SK-N-SH (cell line): Measurements from ENCODE around the gene RBSN. TPM values are rescaled to one million over a fixed set of nuclear protein-coding genes. Genes with fewer than 3 reads are reported as not detected.

ENCODE experiments used
- CTCF ChIA-PET: fragments of 300-600, 350-600 bp; formaldehyde crosslinking; extraction: SDS; loops from one replicate; lab custom pipeline; 2021; lab: Yijun Ruan, JAX
- POLR2A ChIA-PET: fragments of 350-600 bp; sonication (Branson Sonifier 250); formaldehyde crosslinking; extraction: SDS; loops from one replicate; lab custom pipeline; 2020; ENCODE audit warnings: antibody characterized with exemption, inconsistent platforms; lab: Yijun Ruan, JAX
- DNase-seq: peaks from one replicate; pipeline ENCODE4 v3.0.0; 2012
- H2AFZ ChIP-seq: fragments of 200-600 bp; sonication (generic); 2 replicates; pipeline ENCODE4 v1.8.1; 2016; ENCODE audit warnings: antibody characterized with exemption, mild to moderate bottlenecking, low read depth
- H3F3A ChIP-seq: fragments of 200-600 bp; sonication (generic); replicated peaks from 2 replicates; pipeline ENCODE3; 2016; ENCODE audit warnings: antibody characterized with exemption, mild to moderate bottlenecking; ENCODE audit not compliant: insufficient read depth
- H3K27ac ChIP-seq, 2 experiments: fragments of 200-500 bp in 1 of 2; fragments of 200-600 bp in 1 of 2; sonication (Bioruptor generic) in 1 of 2; sonication (generic), shearing (Covaris generic) in 1 of 2; 2 replicates each; pipeline versions ENCODE4 v1.5.1 to v1.6.1; 2014 to 2016; ENCODE audit warnings: low read depth in 2 of 2, inconsistent platforms in 1 of 2, low read length in 1 of 2, mild to moderate bottlenecking in 1 of 2, mixed read lengths in 1 of 2
- H3K27me3 ChIP-seq: fragments of 200-600 bp; sonication (generic), shearing (Covaris generic); 2 replicates; pipeline ENCODE4 v1.6.1; 2016; ENCODE audit warnings: mixed run types; ENCODE audit not compliant: insufficient read depth
- H3K36me3 ChIP-seq, 2 experiments: fragments of 200-500 bp in 1 of 2; fragments of 200-600 bp in 1 of 2; sonication (Bioruptor generic) in 1 of 2; sonication (generic) in 1 of 2; replicated peaks in 1 of 2; 2 replicates each; pipeline versions ENCODE3 to v1.5.1; 2014 to 2016; ENCODE audit warnings: low read length in 1 of 2, mild to moderate bottlenecking in 1 of 2; ENCODE audit not compliant: insufficient read depth in 2 of 2, control insufficient read depth in 1 of 2
- H3K4me1 ChIP-seq, 2 experiments: fragments of 200-500 bp in 1 of 2; fragments of 200-600 bp in 1 of 2; sonication (Bioruptor generic) in 1 of 2; sonication (generic), shearing (Covaris generic) in 1 of 2; 2 replicates each; pipeline versions ENCODE4 v1.5.1 to v1.6.1; 2014 to 2016; ENCODE audit warnings: low read depth in 1 of 2, low read length in 1 of 2, mixed run types in 1 of 2; ENCODE audit not compliant: insufficient read depth in 2 of 2, control insufficient read depth in 1 of 2
- H3K4me2 ChIP-seq: fragments of 200-600 bp; sonication (generic), shearing (Covaris generic); 2 replicates; pipeline ENCODE4 v1.6.1; 2017; ENCODE audit warnings: mixed run types
- H3K4me3 ChIP-seq, 2 experiments: fragments of 200-500 bp in 1 of 2; fragments of 200-600 bp in 1 of 2; sonication (Bioruptor generic) in 1 of 2; sonication (generic), shearing (Covaris generic) in 1 of 2; 2 replicates each; pipeline versions ENCODE4 v1.5.1 to v1.8.1; 2014 to 2016; ENCODE audit warnings: low read depth in 2 of 2, inconsistent platforms in 1 of 2, low read length in 1 of 2, mild to moderate bottlenecking in 1 of 2, mixed read lengths in 1 of 2, moderate library complexity in 1 of 2
- H3K79me2 ChIP-seq: fragments of 200-600 bp; sonication (generic); 2 replicates; pipeline ENCODE4 v1.8.1; 2017; ENCODE audit warnings: mild to moderate bottlenecking; ENCODE audit not compliant: insufficient read depth
- H3K9ac ChIP-seq: fragments of 200-600 bp; sonication (generic); 2 replicates; pipeline ENCODE4 v1.6.1; 2017; ENCODE audit warnings: mixed run types
- H3K9me2 ChIP-seq: fragments of 200-600 bp; sonication (generic); 2 replicates; pipeline ENCODE4 v1.6.1; 2017; ENCODE audit warnings: mixed run types
- H3K9me3 ChIP-seq: fragments of 200-600 bp; sonication (generic); 2 replicates; pipeline ENCODE4 v1.6.1; 2017; ENCODE audit warnings: mixed run types, mild to moderate bottlenecking, moderate library complexity
- H4K20me1 ChIP-seq: fragments of 200-600 bp; sonication (generic); 2 replicates; pipeline ENCODE4 v1.6.1; 2017; ENCODE audit warnings: mild to moderate bottlenecking, mixed run types; ENCODE audit not compliant: insufficient read depth
- ELF1 ChIP-seq: IDR thresholded peaks from 2 replicates; pipeline ENCODE4 v1.4.0; 2012
- EP300 ChIP-seq, 2 experiments: IDR thresholded peaks; 2 replicates each; pipeline versions ENCODE4 v1.4.0 to v1.6.1; 2012; ENCODE audit warnings: borderline replicate concordance in 1 of 2, low read depth in 1 of 2, low read length in 1 of 2
- EZH2phosphoT487 ChIP-seq: fragments of 200-600 bp; sonication (generic); IDR thresholded peaks from 2 replicates; pipeline ENCODE4 v1.6.1; 2017; ENCODE audit warnings: low read depth, mixed run types, mild to moderate bottlenecking, antibody characterized with exemption, moderate library complexity, borderline replicate concordance
- FOXJ3 ChIP-seq: sonication (generic); formaldehyde crosslinking; IDR thresholded peaks from 2 replicates; pipeline ENCODE4 v1.5.1; 2020; ENCODE audit warnings: mild to moderate bottlenecking, missing genetic modification reagents
- FOXM1 ChIP-seq: IDR thresholded peaks from 2 replicates; pipeline ENCODE4 v1.4.0; 2012; ENCODE audit warnings: low read depth, mild to moderate bottlenecking
- GABPA ChIP-seq: IDR thresholded peaks from 2 replicates; pipeline ENCODE4 v1.4.0; 2012; ENCODE audit warnings: low read depth, mild to moderate bottlenecking
- JUND ChIP-seq: IDR thresholded peaks from 2 replicates; pipeline ENCODE4 v1.4.0; 2012
- MXI1 ChIP-seq: IDR thresholded peaks from 2 replicates; pipeline ENCODE4 v1.6.1; 2012; ENCODE audit warnings: mild to moderate bottlenecking, low read depth, low read length, improper control_type of control experiment
- PBX3 ChIP-seq: IDR thresholded peaks from 2 replicates; pipeline ENCODE4; 2012
- RAD21 ChIP-seq: IDR thresholded peaks from 2 replicates; pipeline ENCODE4 v1.6.1; 2012; ENCODE audit warnings: mild to moderate bottlenecking, low read length
- RCOR1 ChIP-seq: fragments of 150-350 bp; IDR thresholded peaks from 2 replicates; pipeline ENCODE4 v1.6.1; 2017; ENCODE audit warnings: antibody characterized with exemption, low read length
- RXRA ChIP-seq: IDR thresholded peaks from 2 replicates; pipeline ENCODE4 v1.4.0; 2012; ENCODE audit warnings: low read depth, mild to moderate bottlenecking, borderline replicate concordance
- SIN3A ChIP-seq: IDR thresholded peaks from 2 replicates; pipeline ENCODE4 v1.6.1; 2012; ENCODE audit warnings: low read depth, mild to moderate bottlenecking, low read length, moderate library complexity, borderline replicate concordance
- SMC3 ChIP-seq: IDR thresholded peaks from 2 replicates; pipeline ENCODE4 v1.6.1; 2012; ENCODE audit warnings: low read depth, low read length, improper control_type of control experiment
- TAF1 ChIP-seq: IDR thresholded peaks from 2 replicates; pipeline ENCODE4 v1.6.1; 2012; ENCODE audit warnings: low read depth, mild to moderate bottlenecking, low read length, moderate library complexity, borderline replicate concordance
- TCF12 ChIP-seq: IDR thresholded peaks from 2 replicates; pipeline ENCODE4 v1.4.0; 2012
- USF1 ChIP-seq: IDR thresholded peaks from 2 replicates; pipeline ENCODE4 v1.4.0; 2012; ENCODE audit warnings: low read depth, borderline replicate concordance
- YY1 ChIP-seq: IDR thresholded peaks from 2 replicates; pipeline ENCODE4 v1.4.0; 2012; ENCODE audit warnings: low read depth, mild to moderate bottlenecking
- WGBS: methylation state at CpG from one replicate; pipeline ENCODE4 v1.1.6; 2017; ENCODE audit warnings: low lambda C conversion rate; 5-methylcytosine and 5-hydroxymethylcytosine counted together
- polyA plus RNA-seq, 3 experiments: library from polyadenylated mRNA; depleted of rRNA; stranded (reverse); fragments of >200 nt; gene quantifications; 2 replicates each; pipeline ENCODE4 v1.2.3, GENCODE V29; 2012
- TF ChIP-seq, protein P1 (sequence below): fragments of 150-350 bp; IDR thresholded peaks from 2 replicates; pipeline ENCODE4 v1.6.1; 2016; ENCODE audit warnings: mild to moderate bottlenecking, low read depth, low read length
- TF ChIP-seq, protein P2 (sequence below): IDR thresholded peaks from 2 replicates; pipeline ENCODE4 v1.4.0; 2012; ENCODE audit warnings: low read depth, borderline replicate concordance
- TF ChIP-seq, protein P3 (sequence below): IDR thresholded peaks from 2 replicates; pipeline ENCODE4 v1.4.0; 2012; ENCODE audit warnings: low read depth

The RBSN gene
- polyA plus RNA-seq, 1 of the 3 experiments (the other 2 are of a cell fraction): 4.7 TPM

DNA sequence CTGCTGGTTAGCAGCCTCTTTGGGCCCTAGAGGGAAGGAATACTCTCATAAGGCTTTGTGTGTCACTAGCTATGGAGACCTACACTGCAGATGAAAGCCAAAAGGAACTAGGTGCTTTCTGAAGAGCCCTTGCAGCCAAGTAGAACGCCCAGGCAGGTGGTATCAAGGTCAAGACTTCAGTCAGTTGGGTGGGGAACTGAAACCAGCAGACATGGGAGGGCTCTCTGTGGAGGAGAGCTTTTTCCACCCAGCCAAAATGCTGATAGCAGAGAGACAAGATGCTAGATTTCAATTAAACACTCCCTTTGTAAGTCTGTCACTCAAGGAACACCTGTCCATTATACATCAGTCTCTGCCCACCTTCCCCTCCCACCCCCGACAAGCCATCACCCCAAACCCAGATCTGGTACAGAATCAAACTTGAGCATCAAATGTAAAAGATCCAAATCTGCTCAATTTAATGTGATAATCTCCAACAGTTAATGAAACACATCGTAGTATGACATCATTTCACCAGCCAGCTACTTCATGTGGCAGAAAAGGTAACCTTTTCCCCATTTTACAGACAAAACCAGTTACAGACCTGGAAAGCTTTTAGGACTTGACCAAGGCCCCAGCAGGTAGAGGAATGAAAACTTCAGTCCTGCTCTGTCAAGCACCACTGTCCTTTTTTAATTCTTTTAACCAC is 48.4 kb downstream of the RBSN start:
- H3K9me3 ChIP-seq: no peaks in the 10 kb centered on the region
- peaks cover 62 to 65% of the 10 kb centered on the region in 2 experiments for H3K36me3 ChIP-seq
- peaks cover 54% of the 10 kb centered on the region; the same call in 1 of the 2 replicates for H3K79me2 ChIP-seq
- no peaks in the 10 kb centered on the region for H3K27me3 ChIP-seq
- no peak overlapping the region for H3K4me3 ChIP-seq
- peaks cover 0 to 15% of the 10 kb centered on the region in 2 experiments; a peak in 1 of 4 replicates for H3K4me1 ChIP-seq
- no peak overlapping the region for H3K9ac ChIP-seq
- ChIA-PET CTCF (interaction anchor here (0.8 to 4.9 kb wide), 12 partner anchors 11 to 129 kb away, joined by 3 to 18 read pairs (median 4); no protein-coding TSS in a partner anchor), POLR2A (no interaction called here)
- WGBS: 87% methylated on average over 3 of the region's 3 CpGs
- DNase-seq: no peak
- peaks cover 4% of the 10 kb centered on the region for H3F3A ChIP-seq
- no peaks in the 10 kb centered on the region for H3K9me2 ChIP-seq
- H3K4me2 ChIP-seq: no peak overlapping the region
- H4K20me1 ChIP-seq: 0 out of 2 replicates have a peak, but pooled peaks cover 10% of the 10 kb centered on the region
- no peak overlapping the region for H2AFZ ChIP-seq
- H3K27ac ChIP-seq: no peak overlapping the region
- TF ChIP-seq YY1 (no peak), GABPA (no peak), FOXJ3 (no peak), USF1 (no peak), ELF1 (no peak), SMC3 (no peak), TAF1 (no peak), PBX3 (no peak), RAD21 (no peak), RXRA (no peak), FOXM1 (no peak), RCOR1 (no peak), JUND (no peak), SIN3A (no peak)
- TF ChIP-seq, protein P1, sequence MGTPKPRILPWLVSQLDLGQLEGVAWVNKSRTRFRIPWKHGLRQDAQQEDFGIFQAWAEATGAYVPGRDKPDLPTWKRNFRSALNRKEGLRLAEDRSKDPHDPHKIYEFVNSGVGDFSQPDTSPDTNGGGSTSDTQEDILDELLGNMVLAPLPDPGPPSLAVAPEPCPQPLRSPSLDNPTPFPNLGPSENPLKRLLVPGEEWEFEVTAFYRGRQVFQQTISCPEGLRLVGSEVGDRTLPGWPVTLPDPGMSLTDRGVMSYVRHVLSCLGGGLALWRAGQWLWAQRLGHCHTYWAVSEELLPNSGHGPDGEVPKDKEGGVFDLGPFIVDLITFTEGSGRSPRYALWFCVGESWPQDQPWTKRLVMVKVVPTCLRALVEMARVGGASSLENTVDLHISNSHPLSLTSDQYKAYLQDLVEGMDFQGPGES: no peak

DNA sequence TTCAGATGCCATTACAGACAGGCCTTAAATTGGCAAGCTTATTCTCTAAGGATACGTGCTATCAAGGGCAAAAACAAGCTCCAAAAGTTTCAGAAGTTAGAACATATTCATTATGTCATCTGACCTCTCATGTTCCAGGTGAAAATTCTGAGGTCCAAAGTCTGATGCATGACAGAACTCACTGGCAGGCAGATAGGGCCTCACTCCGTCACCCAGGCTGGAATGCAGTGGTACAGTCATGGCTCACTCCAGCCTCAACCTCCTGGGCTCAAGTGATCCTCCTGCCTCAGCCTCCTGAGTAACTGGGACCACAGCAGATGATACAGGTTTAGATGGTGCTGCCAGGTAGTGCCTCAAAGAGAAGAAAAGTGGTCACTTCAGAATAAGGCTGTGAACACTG is 49.4 kb downstream of the RBSN start:
- Histone ChIP-seq H3K79me2 (peaks cover 45% of the 10 kb centered on the region; the same call in 1 of the 2 replicates), H3K4me1 (peaks cover 0 to 19% of the 10 kb centered on the region in 2 experiments; a peak in 1 of 4 replicates), H3K9me3 (no peaks in the 10 kb centered on the region), H3K4me2 (no peak overlapping the region), H3K27ac (no peak overlapping the region), H3K9ac (no peak overlapping the region), H3K9me2 (no peaks in the 10 kb centered on the region), H3F3A (peaks cover 4% of the 10 kb centered on the region), H2AFZ (no peak overlapping the region), H3K27me3 (no peaks in the 10 kb centered on the region), H3K4me3 (no peak overlapping the region), H4K20me1 (0 out of 2 replicates have a peak, but pooled peaks cover 10% of the 10 kb centered on the region), H3K36me3 (peaks cover 70 to 72% of the 10 kb centered on the region in 2 experiments)
- POLR2A ChIA-PET: no interaction called here
- CTCF ChIA-PET: interaction anchor here (1.1 to 4.9 kb wide), 3 partner anchors 27 to 128 kb away, joined by 3 to 18 read pairs (median 7); no protein-coding TSS in a partner anchor
- TF ChIP-seq USF1: no peak
- no peak for TF ChIP-seq TCF12
- TF ChIP-seq RCOR1: no peak
- TF ChIP-seq, protein P2, sequence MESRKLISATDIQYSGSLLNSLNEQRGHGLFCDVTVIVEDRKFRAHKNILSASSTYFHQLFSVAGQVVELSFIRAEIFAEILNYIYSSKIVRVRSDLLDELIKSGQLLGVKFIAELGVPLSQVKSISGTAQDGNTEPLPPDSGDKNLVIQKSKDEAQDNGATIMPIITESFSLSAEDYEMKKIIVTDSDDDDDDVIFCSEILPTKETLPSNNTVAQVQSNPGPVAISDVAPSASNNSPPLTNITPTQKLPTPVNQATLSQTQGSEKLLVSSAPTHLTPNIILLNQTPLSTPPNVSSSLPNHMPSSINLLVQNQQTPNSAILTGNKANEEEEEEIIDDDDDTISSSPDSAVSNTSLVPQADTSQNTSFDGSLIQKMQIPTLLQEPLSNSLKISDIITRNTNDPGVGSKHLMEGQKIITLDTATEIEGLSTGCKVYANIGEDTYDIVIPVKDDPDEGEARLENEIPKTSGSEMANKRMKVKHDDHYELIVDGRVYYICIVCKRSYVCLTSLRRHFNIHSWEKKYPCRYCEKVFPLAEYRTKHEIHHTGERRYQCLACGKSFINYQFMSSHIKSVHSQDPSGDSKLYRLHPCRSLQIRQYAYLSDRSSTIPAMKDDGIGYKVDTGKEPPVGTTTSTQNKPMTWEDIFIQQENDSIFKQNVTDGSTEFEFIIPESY: no peak
- TF ChIP-seq, protein P3, sequence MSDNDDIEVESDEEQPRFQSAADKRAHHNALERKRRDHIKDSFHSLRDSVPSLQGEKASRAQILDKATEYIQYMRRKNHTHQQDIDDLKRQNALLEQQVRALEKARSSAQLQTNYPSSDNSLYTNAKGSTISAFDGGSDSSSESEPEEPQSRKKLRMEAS: no peak
- TF ChIP-seq ELF1: no peak
- no peak for TF ChIP-seq MXI1
- TF ChIP-seq EZH2phosphoT487: no peak
- TF ChIP-seq EP300 (IDR thresholded peaks at IDR 0.05; ENCODE audit: borderline replicate concordance in 1 of 2, low read depth in 1 of 2, low read length in 1 of 2): no peak
- TF ChIP-seq SMC3: no peak
- 86% methylated on average over 2 of the region's 2 CpGs for WGBS
- no peak for DNase-seq
